ENCODE results near the gene BANP.

Gene BANP

GRCh38 chr16:87949071-87949744 lies 2.0 kb upstream of the BANP start:
- DNase-seq (ENCODE audit: low read depth in 2 of 2) = no peak

DNA sequence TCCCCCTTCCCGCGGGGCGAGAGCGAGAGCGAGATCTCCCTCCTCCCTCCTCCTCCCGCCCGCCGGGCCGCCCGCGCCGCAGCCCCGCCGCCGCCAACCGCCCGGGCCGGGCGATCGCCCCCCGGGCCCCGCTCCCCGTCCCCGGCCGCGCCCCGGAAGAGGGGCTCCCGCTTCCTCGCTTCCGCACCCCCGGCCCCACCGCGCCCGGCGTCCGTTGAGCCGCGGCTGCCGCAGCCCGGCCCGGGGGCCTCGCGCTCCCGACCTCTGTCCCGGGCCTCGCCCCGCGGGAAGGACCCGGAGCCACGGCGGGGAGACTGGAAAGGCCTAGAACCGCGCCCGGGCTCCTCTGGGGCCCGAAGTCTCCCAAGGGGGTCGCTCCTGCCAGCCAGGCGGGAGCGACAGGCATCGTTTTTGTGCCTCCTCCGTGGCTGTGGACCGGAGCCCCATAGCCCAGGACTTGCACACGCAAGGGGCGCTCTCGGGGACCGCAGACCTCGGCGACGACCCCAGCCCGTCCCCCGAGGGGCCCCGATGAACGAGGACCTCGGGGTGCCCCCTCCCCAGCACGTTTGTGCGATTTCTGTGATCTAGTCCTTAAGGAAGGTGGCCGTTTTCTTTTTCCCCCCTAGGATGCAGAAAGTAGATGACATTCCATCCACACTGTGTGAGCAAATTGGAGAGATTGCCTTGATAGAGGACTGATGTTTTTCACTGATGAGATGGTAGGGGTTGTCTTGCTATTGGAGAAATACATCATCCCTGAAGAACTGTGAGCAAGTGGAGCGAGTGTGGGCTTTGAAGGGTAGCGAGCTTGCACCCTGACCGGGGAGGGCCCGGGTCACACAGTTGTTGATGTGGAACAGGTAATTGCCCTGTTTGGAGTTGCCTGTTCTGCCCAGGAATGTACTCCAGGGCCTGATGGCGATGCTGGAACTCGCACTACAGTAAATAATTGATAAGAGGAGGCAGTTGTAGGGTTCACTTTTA lies 611 bp downstream of the BANP start:
- no peak for DNase-seq (ENCODE audit: low read depth in 2 of 2)

- DNase-seq (ENCODE audit: low read depth in 2 of 2) = no peak
These were observed 1.5 kb downstream of the BANP start for GRCh38 chr16:87952751-87953150.

- DNase-seq (ENCODE audit: low read depth in 2 of 2) = no peak
These were observed 2.3 kb downstream of the BANP start for GRCh38 chr16:87953308-87954215.

GRCh38 chr16:87954361-87954760 lies 3.1 kb downstream of the BANP start:
- no peak for DNase-seq (ENCODE audit: low read depth in 2 of 2)

GRCh38 chr16:87954826-87955225 lies 3.6 kb downstream of the BANP start:
- DNase-seq (ENCODE audit: low read depth in 2 of 2) = no peak

DNA sequence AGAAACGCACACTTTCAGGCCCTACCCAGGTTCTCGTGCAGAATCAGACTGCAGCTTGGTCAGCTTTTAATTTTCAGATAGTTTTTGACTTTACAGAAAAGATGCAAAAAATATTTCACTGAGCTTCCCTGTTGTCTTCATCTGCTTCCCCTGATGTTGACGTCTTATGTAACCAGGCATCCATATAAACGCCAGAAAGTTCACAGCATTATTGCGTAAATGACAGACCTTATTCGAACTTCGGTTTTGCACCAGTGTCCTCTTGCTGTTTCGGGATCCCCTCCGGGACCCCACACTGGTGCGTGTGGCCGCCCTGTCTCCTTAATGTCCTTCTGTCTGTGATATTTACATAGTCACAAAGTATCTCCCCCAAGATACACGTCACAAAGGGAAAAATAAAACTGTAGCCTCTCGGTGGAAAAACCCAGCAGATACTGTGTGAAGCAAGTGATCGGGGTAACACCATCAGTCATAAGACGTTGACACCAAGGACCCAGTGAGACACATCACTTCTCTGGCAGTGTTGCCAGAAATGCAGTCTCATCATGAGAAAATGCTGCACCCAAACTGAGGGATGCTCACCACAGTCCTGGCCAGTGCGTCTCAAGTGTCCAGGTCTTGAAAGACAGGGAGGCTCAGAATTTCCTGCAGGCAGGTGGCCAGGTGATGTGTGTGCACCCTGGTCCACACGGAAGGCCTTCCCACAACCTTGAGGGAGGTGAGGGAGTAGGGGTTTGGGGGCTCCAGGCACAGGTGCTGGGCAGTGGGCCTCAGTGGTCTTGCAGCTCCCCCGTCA lies 4.3 kb downstream of the BANP start:
- DNase-seq (ENCODE audit: low read depth in 2 of 2) = no peak

DNA sequence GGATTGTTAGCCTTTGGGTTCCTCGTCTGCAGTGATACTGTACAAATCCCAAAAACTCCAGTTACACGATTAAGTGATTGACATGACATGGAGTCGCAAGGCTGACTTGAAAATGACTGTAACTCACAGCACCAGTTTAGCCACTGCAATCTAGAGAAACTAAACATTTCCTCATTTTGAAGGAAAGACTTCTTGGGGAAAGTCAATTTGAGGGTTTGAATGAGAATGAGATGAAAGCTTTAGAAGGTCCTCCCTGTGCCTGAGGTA lies 4.8 kb downstream of the BANP start:
- DNase-seq (ENCODE audit: low read depth in 2 of 2) = no peak

GRCh38 chr16:87956365-87957231 lies 5.4 kb downstream of the BANP start:
- peak; percentile 63 to 76 for DNase-seq (ENCODE audit: low read depth in 2 of 2)

GRCh38 chr16:87957296-87958094 lies 6.3 kb downstream of the BANP start:
- DNase-seq (ENCODE audit: low read depth in 2 of 2) = no peak

DNA sequence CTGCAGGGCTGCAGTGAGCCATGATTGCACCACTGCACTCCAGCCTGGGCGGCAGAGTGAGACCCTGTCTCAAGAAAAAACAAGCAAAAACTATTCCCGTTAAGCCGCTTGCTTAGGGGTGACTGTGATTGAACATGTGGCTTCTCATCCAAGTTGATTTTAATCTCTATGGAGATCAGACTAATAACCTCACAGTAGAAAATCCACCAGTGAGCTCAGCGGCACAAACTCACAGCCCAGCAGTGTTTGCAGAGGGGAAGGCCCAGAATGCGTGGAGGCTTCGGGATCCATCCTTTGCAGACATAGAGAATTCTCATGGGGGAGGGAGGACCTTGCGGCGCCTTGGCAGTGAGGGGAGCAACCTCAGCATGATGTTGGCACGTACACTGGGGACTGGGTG lies 7.4 kb downstream of the BANP start:
- no peak for DNase-seq (ENCODE audit: low read depth in 2 of 2)

GRCh38 chr16:87959391-87959990 lies 8.3 kb downstream of the BANP start:
- no peak for DNase-seq (ENCODE audit: low read depth in 2 of 2)

GRCh38 chr16:87960296-87960695 lies 9.1 kb downstream of the BANP start:
- no peak for DNase-seq (ENCODE audit: low read depth in 2 of 2)

- DNase-seq (ENCODE audit: low read depth in 2 of 2) = no peak
These were observed 9.6 kb downstream of the BANP start for GRCh38 chr16:87960852-87961251.

- no peak for DNase-seq (ENCODE audit: low read depth in 2 of 2)
These were observed 10.4 kb downstream of the BANP start for GRCh38 chr16:87961623-87962022.

DNA sequence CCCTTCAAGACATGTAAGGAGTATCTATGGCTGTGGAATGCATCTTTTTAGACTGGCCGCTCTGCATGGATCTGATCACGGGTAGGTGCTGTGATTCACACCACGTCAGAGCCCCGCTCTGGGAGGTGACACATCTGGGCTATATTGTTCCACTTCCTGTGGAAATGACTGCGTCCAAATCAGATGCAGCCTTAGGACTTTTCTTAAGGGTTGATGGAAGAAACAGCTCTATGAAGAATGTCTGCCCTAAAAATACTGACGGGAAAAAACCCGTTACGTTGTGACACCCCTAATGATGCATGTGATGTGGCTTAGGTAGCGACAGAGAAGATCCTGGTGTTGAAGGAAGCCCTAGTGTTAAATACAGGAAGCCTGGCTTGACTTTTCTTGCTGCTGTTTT lies 12.2 kb downstream of the BANP start:
- peak; percentile 69 for DNase-seq (ENCODE audit: low read depth in 2 of 2)

- no peak for DNase-seq (ENCODE audit: low read depth in 2 of 2)
These were observed 12.9 kb downstream of the BANP start for GRCh38 chr16:87964049-87964659.

DNA sequence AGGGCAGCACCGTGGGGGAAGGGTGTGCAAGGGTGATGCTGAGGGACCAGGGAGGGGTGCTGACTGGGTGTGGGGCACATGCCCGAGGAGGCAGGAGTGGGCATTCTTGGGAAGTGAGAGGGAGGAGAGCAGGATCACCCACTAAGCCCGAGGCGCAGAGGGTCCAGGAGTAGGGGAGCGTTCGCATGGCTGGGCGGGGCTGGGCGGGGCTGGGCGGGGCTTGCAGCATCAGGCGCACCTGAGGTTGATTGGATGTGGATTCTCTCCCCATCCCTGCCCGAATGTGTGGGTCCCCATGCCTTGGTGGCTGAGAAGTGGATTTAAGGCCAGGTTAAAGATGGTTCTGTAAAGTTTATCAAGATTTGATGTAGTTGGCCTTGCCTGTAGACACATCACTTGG lies 14.2 kb downstream of the BANP start:
- DNase-seq (ENCODE audit: low read depth in 2 of 2) = no peak

All from stimulated activated CD8-positive, alpha-beta memory T cell treated with anti-CD3 and anti-CD28 coated beads, Interleukin-15, amount 100 ng/mL, for 48 hours (primary cell).